Mesothelial cell of epicardium (in vitro differentiated cells): Measurements from ENCODE around the gene ASL. TPM values are rescaled to one million over a fixed set of nuclear protein-coding genes. Genes with fewer than 3 reads are reported as not detected.
"Not testable (repeated sequence)": the region's sequence is repeated elsewhere in the genome, so short reads cannot be mapped to it uniquely, and the experiment has no call there.

Experiments
- DNase-seq, 2 experiments: peaks; one replicate each; pipeline ENCODE4 v3.0.0; 2021; ENCODE audit warnings: low spot score in 2 of 2; ENCODE audit not compliant: unreplicated experiment in 2 of 2
- H3K27ac Mint-ChIP-seq: 2 replicates; pipeline ENCODE4 v1.8.0; 2021; ENCODE audit warnings: mixed read lengths
- H3K27me3 Mint-ChIP-seq: 2 replicates; pipeline ENCODE4 v1.8.0; 2021; ENCODE audit warnings: low read depth, mixed read lengths
- H3K36me3 Mint-ChIP-seq: 2 replicates; pipeline ENCODE4 v1.8.0; 2021; ENCODE audit warnings: mixed read lengths
- H3K4me1 Mint-ChIP-seq: 2 replicates; pipeline ENCODE4 v1.8.0; 2021; ENCODE audit warnings: mixed read lengths
- H3K4me3 Mint-ChIP-seq: 2 replicates; pipeline ENCODE4 v1.8.0; 2021; ENCODE audit warnings: mild to moderate bottlenecking, moderate library complexity, mixed read lengths
- H3K9me3 Mint-ChIP-seq: 2 replicates; pipeline ENCODE4 v1.8.0; 2021; ENCODE audit warnings: mixed read lengths
- total RNA-seq: library from RNA; stranded (reverse); gene quantifications from 3 replicates; pipeline ENCODE4 v1.2.1, GENCODE V29; 2021
- TF ChIP-seq, protein P1 (sequence below): fragments of 200-600 bp; sonication (generic); IDR thresholded peaks from one replicate; pipeline ENCODE4 v1.5.0; 2021; ENCODE audit warnings: antibody characterized with exemption; ENCODE audit not compliant: unreplicated experiment

Gene ASL
- total RNA-seq, 1 donor from 2014 or later = 11.3 TPM

DNA sequence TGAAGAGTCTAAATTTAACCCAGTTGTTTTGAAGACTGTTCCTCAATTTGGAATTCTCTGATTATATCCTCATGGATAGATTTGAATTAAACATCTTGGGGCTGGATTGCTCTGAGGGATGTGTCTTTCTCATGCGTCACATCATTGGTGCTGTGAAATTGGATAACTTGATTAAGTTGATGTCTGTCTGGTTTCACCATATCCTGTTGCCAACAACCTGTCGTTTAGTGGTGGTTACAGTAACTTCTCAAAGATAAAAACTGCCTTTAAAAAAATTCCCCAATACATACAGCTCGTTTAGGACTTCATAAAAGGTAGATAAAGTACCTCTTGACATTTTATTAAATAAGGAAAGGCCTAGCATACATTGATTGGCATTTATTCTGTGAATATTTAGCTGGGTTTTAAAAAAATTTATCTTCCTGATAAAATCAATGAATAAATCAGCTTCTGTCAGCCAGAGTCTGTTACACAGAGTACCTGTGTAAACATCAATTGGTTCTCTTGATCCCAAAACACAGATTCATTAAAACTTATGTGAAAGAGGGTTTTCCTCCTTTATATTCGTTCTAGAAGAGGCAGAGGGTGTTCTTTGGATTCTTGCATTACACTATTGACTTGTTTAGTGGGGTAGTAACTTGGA is 49.6 kb downstream of the ASL start:
- DNase-seq = no peak
- no peaks in the 10 kb centered on the region for H3K27me3 Mint-ChIP-seq
- no peak overlapping the region for H3K4me3 Mint-ChIP-seq
- TF ChIP-seq, protein P1, sequence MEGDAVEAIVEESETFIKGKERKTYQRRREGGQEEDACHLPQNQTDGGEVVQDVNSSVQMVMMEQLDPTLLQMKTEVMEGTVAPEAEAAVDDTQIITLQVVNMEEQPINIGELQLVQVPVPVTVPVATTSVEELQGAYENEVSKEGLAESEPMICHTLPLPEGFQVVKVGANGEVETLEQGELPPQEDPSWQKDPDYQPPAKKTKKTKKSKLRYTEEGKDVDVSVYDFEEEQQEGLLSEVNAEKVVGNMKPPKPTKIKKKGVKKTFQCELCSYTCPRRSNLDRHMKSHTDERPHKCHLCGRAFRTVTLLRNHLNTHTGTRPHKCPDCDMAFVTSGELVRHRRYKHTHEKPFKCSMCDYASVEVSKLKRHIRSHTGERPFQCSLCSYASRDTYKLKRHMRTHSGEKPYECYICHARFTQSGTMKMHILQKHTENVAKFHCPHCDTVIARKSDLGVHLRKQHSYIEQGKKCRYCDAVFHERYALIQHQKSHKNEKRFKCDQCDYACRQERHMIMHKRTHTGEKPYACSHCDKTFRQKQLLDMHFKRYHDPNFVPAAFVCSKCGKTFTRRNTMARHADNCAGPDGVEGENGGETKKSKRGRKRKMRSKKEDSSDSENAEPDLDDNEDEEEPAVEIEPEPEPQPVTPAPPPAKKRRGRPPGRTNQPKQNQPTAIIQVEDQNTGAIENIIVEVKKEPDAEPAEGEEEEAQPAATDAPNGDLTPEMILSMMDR = no peak
- H3K36me3 Mint-ChIP-seq = no peaks in the 10 kb centered on the region
- H3K9me3 Mint-ChIP-seq = no peaks in the 10 kb centered on the region
- peak overlapping the region; percentile 64 for H3K27ac Mint-ChIP-seq
- H3K4me1 Mint-ChIP-seq = peaks cover 14% of the 10 kb centered on the region

DNA sequence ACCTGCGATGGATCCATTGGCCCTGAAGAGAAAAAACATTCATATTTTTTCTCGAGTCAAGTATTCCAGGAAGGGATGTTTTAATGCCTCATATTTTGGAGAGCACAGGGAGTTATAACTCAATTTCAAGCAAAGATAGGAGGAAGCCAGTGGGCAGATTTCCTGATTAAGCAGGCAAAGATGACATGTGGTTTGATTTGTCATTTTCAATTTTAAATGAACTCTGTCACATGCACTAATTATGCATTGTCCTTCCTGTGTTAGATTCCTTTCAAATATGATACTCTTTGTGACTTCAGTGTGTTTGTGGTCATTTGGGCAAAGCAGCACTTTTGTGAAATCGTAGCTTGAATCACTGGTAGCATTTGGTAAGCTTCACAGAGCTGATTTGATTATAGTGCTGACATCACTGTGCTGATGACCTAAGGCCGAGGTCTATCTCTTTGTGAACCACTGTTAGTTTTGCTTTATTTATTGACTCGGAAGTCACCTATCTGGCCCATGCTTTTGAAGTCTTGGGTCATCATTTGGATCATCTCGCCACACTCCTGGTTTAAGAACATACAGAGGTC is 50.2 kb downstream of the ASL start:
- H3K4me1 Mint-ChIP-seq = peaks cover 14% of the 10 kb centered on the region
- not testable (repeated sequence) for H3K4me3 Mint-ChIP-seq, H3K27me3 Mint-ChIP-seq, H3K27ac Mint-ChIP-seq, H3K9me3 Mint-ChIP-seq, DNase-seq, H3K36me3 Mint-ChIP-seq

DNA sequence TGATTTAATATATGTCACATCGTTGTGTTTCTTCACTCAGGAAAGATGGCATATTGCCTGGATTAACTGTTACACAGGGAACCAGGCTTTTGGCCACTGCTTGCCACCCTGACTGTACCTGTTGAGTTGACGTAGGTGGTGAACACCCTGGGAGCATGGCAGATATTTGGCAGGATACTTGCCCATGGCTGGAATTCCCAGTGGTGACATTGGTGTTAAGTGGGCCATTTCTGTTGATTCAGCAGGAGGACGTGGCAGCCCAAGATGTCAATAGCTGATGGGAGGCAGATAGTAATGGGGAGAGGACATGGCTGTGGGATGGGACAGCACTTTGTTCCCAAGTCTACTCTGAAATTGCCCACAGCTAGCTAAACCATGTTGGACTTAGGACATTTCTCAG is 51.6 kb downstream of the ASL start:
- not testable (repeated sequence) for H3K4me3 Mint-ChIP-seq, H3K27me3 Mint-ChIP-seq, H3K9me3 Mint-ChIP-seq, H3K27ac Mint-ChIP-seq, DNase-seq
- Mint-ChIP-seq H3K36me3 (peaks cover 11% of the 10 kb centered on the region), H3K4me1 (peaks cover 14% of the 10 kb centered on the region)

DNA sequence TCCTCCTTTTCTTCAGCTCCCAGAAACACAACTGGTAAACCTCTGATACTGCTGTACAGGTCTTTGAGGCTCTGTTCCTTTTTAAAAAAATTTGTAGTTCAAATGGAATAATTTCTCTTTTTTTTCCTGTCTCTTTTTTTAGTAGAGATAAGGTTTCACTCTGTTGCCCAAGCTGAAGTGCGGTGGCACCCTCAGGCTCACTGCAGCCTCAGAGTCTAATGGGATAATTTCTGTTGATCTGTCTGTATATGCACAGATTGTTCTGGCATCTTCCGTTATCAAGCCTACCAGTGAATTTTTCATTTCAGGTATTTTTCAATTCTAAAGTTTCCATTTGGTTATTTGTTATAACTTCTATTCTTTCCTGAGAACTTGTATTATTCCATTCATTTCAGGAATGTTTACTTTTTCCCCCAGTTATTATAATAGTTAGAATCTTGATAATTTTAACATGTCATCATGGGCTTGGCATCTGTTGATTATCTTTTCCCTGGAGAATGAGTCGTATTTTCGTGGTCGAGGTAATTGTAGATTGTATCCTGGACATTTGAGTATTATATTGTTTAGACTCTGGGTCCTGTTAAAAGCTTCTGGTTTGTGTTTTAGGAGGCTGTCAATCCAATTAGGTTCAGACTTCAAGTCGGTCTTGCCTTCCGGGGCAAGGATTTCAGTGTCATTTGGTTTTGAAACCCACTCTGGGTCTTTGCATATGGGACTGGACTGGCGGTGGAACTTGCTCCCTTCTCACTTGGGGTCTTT is 63.6 kb downstream of the ASL start:
- Mint-ChIP-seq H3K36me3 (peaks cover 39% of the 10 kb centered on the region), H3K9me3 (no peaks in the 10 kb centered on the region), H3K27ac (peak overlapping the region; percentile 66), H3K4me1 (peaks cover 23% of the 10 kb centered on the region), H3K27me3 (no peaks in the 10 kb centered on the region), H3K4me3 (no peak overlapping the region)
- TF ChIP-seq, protein P1 = no peak
- DNase-seq = no peak

DNA sequence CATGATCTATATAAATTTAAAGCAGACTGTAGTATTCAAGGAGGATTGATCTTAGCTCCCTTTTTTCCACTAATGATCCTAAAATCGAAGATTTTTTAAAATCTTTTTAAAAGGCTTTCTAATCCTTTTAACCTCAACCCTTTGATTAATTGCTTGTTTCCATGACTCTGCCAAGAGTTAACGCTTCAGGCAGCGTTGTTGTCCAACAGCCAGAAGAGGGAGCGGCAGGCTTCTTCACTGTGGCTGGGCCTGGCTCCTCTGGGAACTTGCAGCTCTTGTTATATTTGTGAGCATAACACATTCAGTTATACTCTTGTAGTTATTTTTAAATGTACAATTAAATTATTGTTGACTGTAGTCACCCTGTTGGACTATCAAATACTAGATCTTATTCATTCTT is 65.3 kb downstream of the ASL start:
- peak; percentile 36 to 45 for DNase-seq
- Mint-ChIP-seq H3K27me3 (no peaks in the 10 kb centered on the region), H3K9me3 (no peaks in the 10 kb centered on the region), H3K27ac (peak overlapping the region; percentile 87), H3K4me1 (peaks cover 29% of the 10 kb centered on the region), H3K4me3 (no peak overlapping the region), H3K36me3 (peaks cover 39% of the 10 kb centered on the region)
- TF ChIP-seq, protein P1 = peak; percentile 13

DNA sequence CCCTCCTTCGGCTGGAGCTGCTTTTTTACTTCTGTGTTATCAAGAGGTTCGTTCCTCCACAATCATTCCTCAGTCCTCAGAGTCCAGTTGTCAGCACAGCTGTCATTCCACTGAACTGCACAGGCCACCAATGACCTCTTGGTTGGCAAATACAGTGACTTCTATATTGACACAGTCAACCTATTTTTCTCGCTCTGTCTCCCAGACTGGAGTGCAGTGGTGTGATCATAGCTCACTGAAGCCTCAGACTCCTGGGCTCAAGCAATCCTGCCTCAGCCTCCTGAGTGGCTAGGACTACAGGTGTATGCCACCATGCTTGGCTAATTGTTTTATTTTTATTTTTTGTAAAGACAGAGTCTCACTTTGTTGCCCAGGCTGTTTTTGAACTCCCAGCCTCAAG is 66.7 kb downstream of the ASL start:
- no peak for DNase-seq
- H3K36me3 Mint-ChIP-seq = peaks cover 39% of the 10 kb centered on the region
- H3K27me3 Mint-ChIP-seq = no peaks in the 10 kb centered on the region
- H3K4me1 Mint-ChIP-seq = peaks cover 36% of the 10 kb centered on the region
- peak overlapping the region; percentile 43 for H3K27ac Mint-ChIP-seq
- no peak overlapping the region for H3K4me3 Mint-ChIP-seq
- TF ChIP-seq, protein P1 = no peak
- no peaks in the 10 kb centered on the region for H3K9me3 Mint-ChIP-seq
